Activated CD8-positive, alpha-beta T cell treated with anti-CD3 and anti-CD28 coated beads for 36 hours (primary cell): ENCODE measurements around the gene ADGRV1. TPM values are rescaled to one million over a fixed set of nuclear protein-coding genes. Genes with fewer than 3 reads are reported as not detected.

ENCODE experiments used
- ATAC-seq: fragments of 200-7000 bp; cut with Tn5 transposase; one replicate; pipeline ENCODE4 v1.10.0; 2021; ENCODE audit warnings: mild to moderate bottlenecking, moderate library complexity
- CTCF ChIA-PET: fragments of 350-600 bp; sonication (Branson Sonifier 250); formaldehyde crosslinking; loops from one replicate; lab custom pipeline; 2021; ENCODE audit warnings: antibody characterized with exemption; lab: Charles Lee
- POLR2A ChIA-PET: fragments of 350-600 bp; sonication (Branson Sonifier 250); formaldehyde crosslinking; loops from one replicate; lab custom pipeline; 2021; ENCODE audit warnings: antibody characterized with exemption; lab: Charles Lee
- DNase-seq: peaks from one replicate; pipeline ENCODE4 v3.0.0-alpha.2; 2020
- H3K27ac Mint-ChIP-seq: one replicate; pipeline ENCODE4 v1.8.0; 2021; ENCODE audit warnings: mild to moderate bottlenecking, mixed read lengths
- H3K27me3 Mint-ChIP-seq: one replicate; pipeline ENCODE4 v1.8.0; 2021; ENCODE audit warnings: mixed read lengths
- H3K36me3 Mint-ChIP-seq: one replicate; pipeline ENCODE4 v1.8.0; 2021; ENCODE audit warnings: low read depth, mixed read lengths
- H3K4me1 Mint-ChIP-seq: one replicate; pipeline ENCODE4 v1.8.0; 2021; ENCODE audit warnings: low read depth, mixed read lengths
- H3K4me3 Mint-ChIP-seq: one replicate; pipeline ENCODE4 v1.8.0; 2021; ENCODE audit warnings: mild to moderate bottlenecking, moderate library complexity, mixed read lengths
- H3K9me3 Mint-ChIP-seq: one replicate; pipeline ENCODE4 v1.8.0; 2021; ENCODE audit warnings: mixed read lengths
- intact Hi-C: fragments of 100-400 bp; cut with micrococcal nuclease; formaldehyde crosslinking; loops from one replicate; pipeline ENCODE4 v1.10.0; 2022
- total RNA-seq, 2 experiments: library from RNA; stranded (reverse); gene quantifications; one replicate each; pipeline ENCODE4 v1.2.3, GENCODE V29; 2021
- TF ChIP-seq, protein P1 (sequence below): fragments of 200-600 bp; IDR thresholded peaks from one replicate; pipeline ENCODE4 v1.8.0; 2022; ENCODE audit warnings: antibody characterized with exemption, mild to moderate bottlenecking

Gene ADGRV1
- total RNA-seq, 2 experiments from 2014 or later: 0.18 TPM; not detected in 1

DNA sequence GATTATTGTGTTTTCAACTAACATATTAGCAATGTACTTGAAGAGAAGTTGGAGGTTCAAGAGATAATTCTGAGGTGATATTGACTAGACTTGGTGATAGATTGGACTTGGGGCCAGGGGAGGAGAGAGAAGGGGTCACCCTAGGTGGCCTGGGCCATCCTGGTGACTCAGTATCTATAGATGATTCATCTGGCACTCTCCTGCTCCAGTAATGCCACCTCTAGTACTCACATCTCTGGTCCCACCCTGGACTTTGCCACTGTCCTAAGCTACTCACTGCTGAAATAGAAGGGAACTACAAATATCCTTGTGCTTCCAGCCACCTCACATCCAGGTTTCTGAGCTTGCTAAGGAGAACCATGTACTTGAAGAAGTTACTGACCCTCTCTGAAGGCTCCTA lies 574.6 kb downstream of the ADGRV1 start:
- DNase-seq: no peak
- Mint-ChIP-seq H3K36me3 (no peaks in the 10 kb centered on the region), H3K27me3 (peaks cover 10% of the 10 kb centered on the region), H3K4me1 (peaks cover 7% of the 10 kb centered on the region), H3K9me3 (no peaks in the 10 kb centered on the region), H3K4me3 (no peak overlapping the region), H3K27ac (no peak overlapping the region)
- POLR2A ChIA-PET: no interaction called here
- intact Hi-C loops: no loop called here
- no peak for ATAC-seq
- CTCF ChIA-PET: interaction anchor here (0.8 to 1.0 kb wide), 2 partner anchors 86 to 252 kb away, joined by 3 read pairs; no protein-coding TSS in a partner anchor
- TF ChIP-seq, protein P1, sequence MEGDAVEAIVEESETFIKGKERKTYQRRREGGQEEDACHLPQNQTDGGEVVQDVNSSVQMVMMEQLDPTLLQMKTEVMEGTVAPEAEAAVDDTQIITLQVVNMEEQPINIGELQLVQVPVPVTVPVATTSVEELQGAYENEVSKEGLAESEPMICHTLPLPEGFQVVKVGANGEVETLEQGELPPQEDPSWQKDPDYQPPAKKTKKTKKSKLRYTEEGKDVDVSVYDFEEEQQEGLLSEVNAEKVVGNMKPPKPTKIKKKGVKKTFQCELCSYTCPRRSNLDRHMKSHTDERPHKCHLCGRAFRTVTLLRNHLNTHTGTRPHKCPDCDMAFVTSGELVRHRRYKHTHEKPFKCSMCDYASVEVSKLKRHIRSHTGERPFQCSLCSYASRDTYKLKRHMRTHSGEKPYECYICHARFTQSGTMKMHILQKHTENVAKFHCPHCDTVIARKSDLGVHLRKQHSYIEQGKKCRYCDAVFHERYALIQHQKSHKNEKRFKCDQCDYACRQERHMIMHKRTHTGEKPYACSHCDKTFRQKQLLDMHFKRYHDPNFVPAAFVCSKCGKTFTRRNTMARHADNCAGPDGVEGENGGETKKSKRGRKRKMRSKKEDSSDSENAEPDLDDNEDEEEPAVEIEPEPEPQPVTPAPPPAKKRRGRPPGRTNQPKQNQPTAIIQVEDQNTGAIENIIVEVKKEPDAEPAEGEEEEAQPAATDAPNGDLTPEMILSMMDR: no peak

DNA sequence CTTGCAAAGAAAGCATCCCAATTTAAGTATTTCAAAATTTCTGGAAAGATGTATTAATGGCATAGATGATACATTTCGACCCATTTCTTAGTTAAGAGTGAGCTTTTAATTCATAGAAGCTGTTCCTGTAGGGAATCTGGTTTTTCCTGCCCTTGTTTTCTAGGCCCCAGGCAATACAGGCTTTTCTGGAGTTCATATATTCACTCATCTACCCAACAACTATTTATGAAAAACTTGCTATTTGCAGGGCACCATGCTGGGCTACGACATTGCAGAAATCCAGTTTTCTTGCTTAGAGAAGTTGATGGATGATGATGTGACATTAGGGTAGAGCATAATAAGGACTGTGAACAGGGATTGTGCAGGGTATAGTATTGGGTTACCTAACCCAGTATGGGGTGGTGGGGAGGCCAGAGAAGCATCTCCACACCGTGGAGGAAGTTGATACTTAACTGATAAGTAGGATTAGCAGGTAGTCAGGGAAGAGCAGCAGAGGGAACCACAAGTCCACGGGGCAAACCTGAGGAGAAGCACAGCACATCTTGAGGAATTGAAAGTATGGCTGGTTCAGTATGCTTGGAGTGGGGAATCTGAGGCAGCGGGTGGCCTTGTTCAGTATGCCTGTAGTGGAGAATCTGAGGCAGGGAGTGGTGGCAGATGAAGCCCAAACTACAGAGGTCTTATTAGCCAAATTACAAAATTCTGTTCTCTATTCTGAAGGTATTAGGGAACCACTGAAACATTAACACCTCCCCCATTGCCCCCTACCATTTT lies 577.1 kb downstream of the ADGRV1 start:
- no peak overlapping the region for H3K27ac Mint-ChIP-seq
- no peaks in the 10 kb centered on the region for H3K9me3 Mint-ChIP-seq
- DNase-seq (no peak), ATAC-seq (no peak)
- TF ChIP-seq, protein P1: no peak
- H3K4me1 Mint-ChIP-seq: peaks cover 10% of the 10 kb centered on the region
- peaks cover 7% of the 10 kb centered on the region for H3K27me3 Mint-ChIP-seq
- no peaks in the 10 kb centered on the region for H3K36me3 Mint-ChIP-seq
- no peak overlapping the region for H3K4me3 Mint-ChIP-seq
- CTCF ChIA-PET: no interaction called here
- POLR2A ChIA-PET: no interaction called here
- intact Hi-C loops: no loop called here

DNA sequence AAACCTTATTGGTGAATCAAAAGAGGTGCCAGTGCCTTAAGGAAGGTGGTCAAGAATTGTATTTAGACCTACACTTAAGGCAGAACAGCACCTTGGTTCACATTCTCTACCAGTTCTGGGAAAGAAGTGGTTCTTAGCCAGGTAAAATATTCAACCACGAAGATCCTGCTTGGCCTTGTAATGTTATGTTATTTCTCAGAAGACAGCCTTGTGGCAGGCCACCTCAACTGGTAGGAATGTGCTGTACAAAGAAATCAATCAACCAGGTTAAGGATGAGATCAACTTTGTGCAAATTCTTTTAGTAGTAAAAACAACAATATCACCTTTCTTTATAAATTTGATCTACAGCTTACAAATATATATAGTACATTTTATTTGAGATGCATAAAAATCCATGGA lies 577.7 kb downstream of the ADGRV1 start:
- ChIA-PET CTCF (interaction anchor here (1.0 kb wide), 1 partner anchor 250 kb away, joined by 3 read pairs; no protein-coding TSS in a partner anchor), POLR2A (no interaction called here)
- Mint-ChIP-seq H3K27ac (no peak overlapping the region), H3K9me3 (no peaks in the 10 kb centered on the region), H3K4me3 (no peak overlapping the region), H3K36me3 (no peaks in the 10 kb centered on the region), H3K4me1 (peaks cover 10% of the 10 kb centered on the region), H3K27me3 (peaks cover 7% of the 10 kb centered on the region)
- ATAC-seq: no peak
- TF ChIP-seq, protein P1: no peak
- no peak for DNase-seq
- intact Hi-C loops: no loop called here

DNA sequence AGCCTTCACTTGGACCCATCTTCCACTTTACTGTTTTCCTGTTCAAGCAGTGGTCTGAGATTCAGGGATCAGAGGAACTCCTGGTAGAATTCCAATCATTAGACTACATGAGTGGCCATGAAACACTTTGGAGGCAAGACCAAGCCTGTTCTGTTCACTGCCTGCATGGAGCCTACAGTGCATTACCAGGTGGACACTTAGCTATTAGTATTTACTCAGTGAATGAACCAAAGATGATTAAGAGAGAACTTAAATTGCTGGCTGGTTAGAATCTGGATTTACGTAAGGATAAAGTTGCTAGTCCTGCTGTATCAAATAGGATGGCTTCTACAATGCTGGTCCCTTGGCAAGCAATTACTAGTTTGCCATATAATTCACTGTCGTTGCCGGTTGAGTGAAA lies 579.0 kb downstream of the ADGRV1 start:
- DNase-seq: no peak
- H3K27me3 Mint-ChIP-seq: peaks cover 7% of the 10 kb centered on the region
- TF ChIP-seq, protein P1: no peak
- intact Hi-C loops: no loop called here
- no peak for ATAC-seq
- H3K4me3 Mint-ChIP-seq: no peak overlapping the region
- H3K9me3 Mint-ChIP-seq: no peaks in the 10 kb centered on the region
- H3K36me3 Mint-ChIP-seq: no peaks in the 10 kb centered on the region
- CTCF ChIA-PET: interaction anchor here (1.0 kb wide), 1 partner anchor 282 kb away, joined by 3 read pairs; no protein-coding TSS in a partner anchor
- H3K4me1 Mint-ChIP-seq: peaks cover 14% of the 10 kb centered on the region
- POLR2A ChIA-PET: no interaction called here
- H3K27ac Mint-ChIP-seq: no peak overlapping the region

DNA sequence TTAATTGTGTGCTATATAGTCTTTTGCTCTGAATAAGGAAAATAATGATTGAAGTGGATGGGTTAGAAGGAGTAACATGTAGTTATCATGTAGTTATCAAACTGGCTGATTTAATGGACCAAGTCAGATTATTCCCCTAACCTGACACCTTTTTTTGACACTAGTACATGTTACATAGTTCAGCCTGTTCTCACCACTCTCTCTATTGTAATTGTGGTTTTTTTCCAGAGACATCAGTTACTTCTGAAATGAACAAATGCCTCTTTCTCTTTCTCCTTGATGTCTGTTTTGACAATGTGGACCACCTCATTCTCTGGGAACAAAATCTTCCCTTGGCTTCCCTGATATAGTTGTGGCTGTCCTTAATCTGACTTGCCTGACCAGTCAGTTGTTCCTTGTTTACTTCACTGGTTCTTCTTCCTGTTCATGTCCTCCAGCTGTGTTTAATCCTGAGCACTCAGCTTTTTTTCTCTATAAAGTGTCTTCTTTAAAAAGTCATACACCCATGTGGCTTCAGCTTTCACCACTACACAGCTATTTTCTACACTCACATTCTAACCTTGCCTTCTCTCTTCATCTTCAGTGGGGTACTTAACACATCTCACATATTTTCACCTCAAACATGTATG lies 581.1 kb downstream of the ADGRV1 start:
- intact Hi-C loops: no loop called here
- Mint-ChIP-seq H3K27ac (no peak overlapping the region), H3K4me3 (no peak overlapping the region), H3K27me3 (peaks cover 7% of the 10 kb centered on the region), H3K9me3 (no peaks in the 10 kb centered on the region), H3K4me1 (peaks cover 14% of the 10 kb centered on the region), H3K36me3 (no peaks in the 10 kb centered on the region)
- DNase-seq: no peak
- CTCF ChIA-PET: no interaction called here
- TF ChIP-seq, protein P1: no peak
- POLR2A ChIA-PET: no interaction called here
- no peak for ATAC-seq
